Dermis lymphatic vessel endothelial cell (primary cell): ENCODE measurements around the gene OR14A16. TPM values are rescaled to one million over a fixed set of nuclear protein-coding genes. Genes with fewer than 3 reads are reported as not detected.

ENCODE experiments used
- total RNA-seq: library from RNA; depleted of rRNA; stranded (reverse); fragments of >200 nt; gene quantifications from 2 replicates; pipeline ENCODE4 v1.2.1, GENCODE V29; 2014

Gene OR14A16, protein sequence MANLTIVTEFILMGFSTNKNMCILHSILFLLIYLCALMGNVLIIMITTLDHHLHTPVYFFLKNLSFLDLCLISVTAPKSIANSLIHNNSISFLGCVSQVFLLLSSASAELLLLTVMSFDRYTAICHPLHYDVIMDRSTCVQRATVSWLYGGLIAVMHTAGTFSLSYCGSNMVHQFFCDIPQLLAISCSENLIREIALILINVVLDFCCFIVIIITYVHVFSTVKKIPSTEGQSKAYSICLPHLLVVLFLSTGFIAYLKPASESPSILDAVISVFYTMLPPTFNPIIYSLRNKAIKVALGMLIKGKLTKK
- not detected in 2 replicates for total RNA-seq

DNA sequence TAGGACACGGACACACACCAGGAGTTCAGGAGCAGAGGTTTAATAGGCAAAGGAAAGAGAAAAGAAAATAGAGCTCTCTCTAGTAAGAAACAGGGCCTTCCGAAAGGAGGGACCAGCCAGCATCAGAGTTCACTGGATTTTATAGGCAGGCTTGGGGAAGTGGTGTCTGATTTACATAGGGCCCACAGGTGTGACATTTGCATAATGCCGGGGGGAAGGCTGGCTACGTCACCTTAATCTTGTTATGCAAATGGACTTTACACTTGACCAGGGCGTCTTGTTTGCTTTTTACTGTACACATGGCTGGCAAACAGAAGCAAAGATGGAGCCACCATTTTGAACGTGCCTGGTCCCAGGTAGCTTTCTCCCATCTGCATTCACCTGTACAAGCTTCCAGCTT lies at the start of gene OR14A16:
Gene OR14A16, minus strand, starts transcription at position 97 of the 400 bp plus-strand sequence. CDS start 8,390 bp downstream, outside the sequence.

DNA sequence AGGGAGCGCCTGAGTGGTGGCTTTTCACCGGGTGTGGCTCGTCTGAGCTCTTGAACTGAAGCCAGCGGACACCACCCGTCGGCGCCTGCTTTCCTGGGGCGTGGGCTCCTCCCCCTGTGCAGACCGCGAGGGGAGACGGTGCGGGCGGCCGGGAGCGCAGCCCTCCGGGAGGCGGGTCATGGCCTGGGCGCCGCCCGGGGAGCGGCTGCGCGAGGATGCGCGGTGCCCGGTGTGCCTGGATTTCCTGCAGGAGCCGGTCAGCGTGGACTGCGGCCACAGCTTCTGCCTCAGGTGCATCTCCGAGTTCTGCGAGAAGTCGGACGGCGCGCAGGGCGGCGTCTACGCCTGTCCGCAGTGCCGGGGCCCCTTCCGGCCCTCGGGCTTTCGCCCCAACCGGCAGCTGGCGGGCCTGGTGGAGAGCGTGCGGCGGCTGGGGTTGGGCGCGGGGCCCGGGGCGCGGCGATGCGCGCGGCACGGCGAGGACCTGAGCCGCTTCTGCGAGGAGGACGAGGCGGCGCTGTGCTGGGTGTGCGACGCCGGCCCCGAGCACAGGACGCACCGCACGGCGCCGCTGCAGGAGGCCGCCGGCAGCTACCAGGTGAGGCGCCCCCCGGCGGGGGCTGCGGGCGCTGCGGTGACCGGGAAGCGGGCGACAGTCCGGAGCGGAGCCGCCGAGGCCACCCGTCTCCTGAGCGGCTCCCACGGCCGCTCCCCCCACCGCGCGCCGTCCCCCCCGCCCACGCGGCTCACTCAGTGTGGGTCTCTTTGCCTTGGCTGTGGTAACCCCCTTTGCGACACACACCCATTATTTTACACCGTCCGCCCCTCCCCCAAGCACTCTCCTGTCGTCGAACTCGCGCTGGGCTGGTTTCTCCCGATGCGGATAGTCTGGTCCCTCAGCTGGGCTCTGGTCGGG lies 33.4 kb upstream of the OR14A16 start, which contains the start of gene TRIM58:
Gene TRIM58, plus strand, starts transcription at position 119 of the 916 bp plus-strand sequence. Its CDS starts 60 bp downstream, at position 179.

DNA sequence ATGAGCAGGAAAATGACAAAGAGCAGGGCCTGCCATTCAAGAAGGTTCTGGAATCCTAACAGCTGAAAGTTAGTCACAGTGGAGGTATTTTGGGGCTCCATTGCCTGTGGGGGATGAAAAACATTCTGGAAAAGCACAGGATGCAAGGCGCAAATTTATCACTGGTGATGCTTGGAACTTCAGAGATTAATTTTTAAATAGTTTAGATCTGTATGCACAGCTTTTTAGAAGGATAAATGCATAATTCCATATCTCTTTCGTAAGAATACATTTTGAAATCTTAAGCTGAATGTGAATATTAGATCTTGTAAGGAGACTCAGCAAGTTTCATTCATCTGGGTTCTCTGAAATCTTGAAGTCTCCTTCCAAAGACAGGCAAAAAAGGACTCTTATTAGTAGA lies 17.9 kb upstream of the OR14A16 start, which contains the start of gene OR11L1:
Gene OR11L1, minus strand, starts transcription at position 101 of the 400 bp plus-strand sequence. Its CDS starts 0 bp downstream, at position 101.

Other genes starting within 250 kb of the OR14A16 start
- gene OR2G2, start 235.8 kb downstream of the OR14A16 start, total RNA-seq: not detected in 2 replicates
- not detected in 2 replicates for gene OR2G3, start 218.5 kb downstream of the OR14A16 start, total RNA-seq
- gene OR13G1, start 144.4 kb downstream of the OR14A16 start, total RNA-seq: not detected in 2 replicates
- not detected in 2 replicates for gene OR6F1, start 107.5 kb downstream of the OR14A16 start, total RNA-seq
- gene OR14K1, start 85.5 kb downstream of the OR14A16 start, total RNA-seq: 0.11 TPM in 1 of 2 replicates, not detected in the other
- not detected in 2 replicates for gene OR14A2, start 76.0 kb downstream of the OR14A16 start, total RNA-seq
- not detected in 2 replicates for gene OR1C1, start 63.6 kb downstream of the OR14A16 start, total RNA-seq
- gene OR11L1, start 17.8 kb upstream of the OR14A16 start, total RNA-seq: not detected in 2 replicates
- 0.33 and 0.43 TPM in 2 replicates for gene TRIM58, start 33.1 kb upstream of the OR14A16 start, total RNA-seq
- 0.09 and 0.33 TPM in 2 replicates for gene OR2W3, start 71.5 kb upstream of the OR14A16 start, total RNA-seq
- gene OR2T8, start 96.1 kb upstream of the OR14A16 start, total RNA-seq: not detected in 2 replicates
- not detected in 2 replicates for gene OR2AJ1, start 100.8 kb upstream of the OR14A16 start, total RNA-seq
- not detected in 2 replicates for gene OR2L8, start 124.7 kb upstream of the OR14A16 start, total RNA-seq
- not detected in 2 replicates for gene OR2AK2, start 141.1 kb upstream of the OR14A16 start, total RNA-seq
- gene OR2L5, start 189.5 kb upstream of the OR14A16 start, total RNA-seq: not detected in 2 replicates
- not detected in 2 replicates for gene OR2L2, start 206.0 kb upstream of the OR14A16 start, total RNA-seq
- not detected in 2 replicates for gene OR2L3, start 222.7 kb upstream of the OR14A16 start, total RNA-seq